G401.6 (cell line): ENCODE measurements around the gene SLC1A5.

Experiments
- FAIRE-seq: peaks from 2 replicates; lab custom pipeline; 2012; peaks lifted over from hg19 to GRCh38; lab: Jason Lieb, UNC

Gene SLC1A5

DNA sequence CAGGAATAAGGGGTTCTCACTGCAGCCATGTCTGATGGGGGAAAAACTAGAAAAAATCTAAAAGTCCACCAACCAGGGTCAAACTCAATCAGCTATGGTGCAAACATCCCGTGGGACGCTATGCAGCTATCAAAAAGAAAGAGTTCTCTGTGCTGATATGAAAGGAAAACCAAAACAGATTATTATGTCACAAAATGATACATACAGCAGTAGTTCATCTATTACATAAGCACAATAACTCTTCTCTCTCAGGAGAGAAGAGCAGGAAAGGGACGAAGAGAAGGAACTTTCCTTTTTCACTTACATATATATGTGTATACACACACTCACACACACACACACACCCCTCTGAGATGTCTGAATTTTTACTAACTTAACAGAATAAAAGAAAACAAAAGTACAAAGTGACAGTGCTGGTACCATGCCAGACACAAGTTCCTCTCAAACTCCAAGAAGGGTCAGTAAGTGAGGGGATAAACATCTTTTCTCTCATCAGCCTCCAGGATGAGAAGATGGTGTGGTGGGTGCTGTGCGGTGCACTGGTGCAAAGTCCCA lies 45.4 kb downstream of the SLC1A5 start:
- no peak for FAIRE-seq

- FAIRE-seq: no peak
These were observed 46.9 kb downstream of the SLC1A5 start for GRCh38 chr19:46741447-46741846.

DNA sequence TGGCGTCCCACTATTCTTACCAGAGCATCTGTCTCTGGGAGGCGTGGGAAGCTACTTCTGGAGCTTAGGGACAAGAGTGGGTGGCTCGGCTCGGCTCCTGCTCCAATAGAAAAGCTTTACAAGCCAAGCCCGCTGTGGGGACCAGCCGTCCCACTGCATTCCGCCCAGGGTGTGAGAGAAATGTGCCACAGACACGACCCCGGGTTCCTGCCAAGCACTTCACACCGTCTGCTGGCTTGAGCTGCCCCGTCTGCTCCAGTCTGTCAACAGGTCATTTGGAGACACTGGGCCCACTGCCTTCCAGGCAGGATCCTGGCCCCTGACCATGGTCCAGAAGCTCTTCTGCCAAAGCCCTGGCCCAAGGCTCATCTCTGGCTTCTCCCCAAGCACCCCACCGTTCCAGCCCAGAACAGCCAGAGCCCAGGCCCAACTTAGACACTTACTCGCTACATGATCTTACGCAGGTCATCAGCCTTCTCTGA lies 49.1 kb downstream of the SLC1A5 start:
- no peak for FAIRE-seq

DNA sequence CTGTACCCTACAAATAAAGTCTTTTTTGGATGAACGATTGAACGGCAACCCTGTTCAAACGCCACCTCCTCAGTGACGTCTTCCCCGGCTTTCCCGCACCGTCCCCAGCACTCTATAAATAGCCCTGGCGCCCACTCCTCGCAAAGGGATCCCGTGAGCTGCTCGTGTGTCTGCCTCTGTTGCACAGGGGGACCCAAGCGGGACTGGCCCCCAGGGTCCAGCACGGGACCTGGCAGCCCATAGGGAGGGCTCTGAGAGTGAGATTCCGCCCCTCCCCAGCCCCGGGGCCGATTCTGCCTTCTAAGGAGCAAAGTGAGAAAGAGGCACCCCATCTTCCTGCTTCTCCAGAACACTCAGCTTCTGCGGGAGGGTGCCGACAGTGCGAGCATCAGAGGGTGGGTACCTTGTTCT lies 50.6 kb downstream of the SLC1A5 start:
- FAIRE-seq: no peak

GRCh38 chr19:46737298-46737654 lies 51.1 kb downstream of the SLC1A5 start:
- FAIRE-seq: no peak

- no peak for FAIRE-seq
These were observed 51.7 kb downstream of the SLC1A5 start for GRCh38 chr19:46736531-46737297.

- FAIRE-seq: no peak
These were observed 54.6 kb downstream of the SLC1A5 start for GRCh38 chr19:46733690-46734292.

DNA sequence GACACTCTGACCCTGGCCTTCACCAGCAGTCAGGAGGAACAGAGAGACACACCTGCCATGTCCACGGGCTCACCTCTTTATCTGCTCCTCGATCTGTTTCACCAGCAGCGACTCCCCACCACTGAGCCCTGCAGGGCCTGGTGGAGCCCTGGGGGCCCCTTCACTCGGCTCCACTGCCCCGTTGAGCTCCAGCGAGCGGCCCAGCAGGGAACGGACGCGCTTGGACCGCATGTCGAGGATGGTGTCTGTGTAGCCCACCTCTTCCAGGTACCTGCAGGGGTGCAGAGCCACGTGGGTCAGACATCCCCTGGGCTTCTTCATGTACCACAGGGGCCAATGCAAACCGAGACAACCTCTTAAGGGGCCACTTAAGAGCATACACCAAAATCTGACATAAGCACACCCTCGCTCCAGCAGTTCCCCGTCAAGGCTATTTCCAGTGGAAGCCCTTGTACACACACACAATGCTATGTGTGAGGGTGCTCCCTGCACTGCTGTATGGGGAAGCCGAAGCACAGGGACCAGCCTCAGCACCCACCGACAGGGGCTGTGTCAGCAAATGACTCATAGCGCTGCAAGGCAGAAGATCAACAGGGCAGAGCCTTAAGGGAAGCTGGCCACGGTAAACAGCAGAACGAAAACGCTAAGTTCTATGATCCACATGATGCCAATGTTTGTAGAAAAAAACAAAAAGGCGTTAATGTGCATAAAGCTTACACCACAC lies 55.3 kb downstream of the SLC1A5 start:
- FAIRE-seq: no peak

DNA sequence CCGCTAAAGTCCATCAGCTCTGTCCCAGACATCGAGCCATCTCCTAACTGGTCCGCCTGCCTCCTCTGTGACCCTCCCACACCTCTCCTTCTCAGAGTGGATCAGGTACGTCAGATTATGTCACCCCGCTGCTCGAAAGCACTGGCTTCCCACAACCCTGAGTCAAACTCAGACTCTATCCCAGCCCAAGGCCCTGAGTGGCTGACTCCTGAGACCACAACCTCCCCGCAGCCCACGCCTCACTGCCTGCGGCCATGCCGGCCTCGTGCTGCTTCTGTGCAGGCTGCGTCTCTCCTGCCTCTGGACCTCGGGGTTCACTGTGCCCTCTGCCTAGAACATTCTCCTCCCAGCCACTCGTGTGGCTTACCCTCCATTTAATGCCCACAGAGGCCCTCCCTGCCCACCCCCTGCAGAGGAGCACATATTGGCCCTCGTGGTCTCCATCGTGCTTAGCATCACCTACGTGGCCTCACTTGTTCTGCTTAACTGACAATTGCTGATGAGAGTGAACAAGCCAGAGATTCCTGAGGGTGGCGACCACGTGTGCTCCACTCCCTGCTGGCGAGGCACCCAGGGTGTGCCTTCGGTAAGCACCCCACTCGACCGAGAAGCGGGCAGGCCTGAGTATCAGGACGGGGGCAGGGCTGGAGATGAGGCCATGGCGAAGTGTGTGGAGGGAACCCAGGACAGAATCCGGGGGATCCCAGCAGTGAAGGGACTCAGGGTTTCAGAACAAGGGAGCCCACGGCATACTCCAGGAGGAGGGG lies 56.0 kb downstream of the SLC1A5 start:
- FAIRE-seq: no peak

DNA sequence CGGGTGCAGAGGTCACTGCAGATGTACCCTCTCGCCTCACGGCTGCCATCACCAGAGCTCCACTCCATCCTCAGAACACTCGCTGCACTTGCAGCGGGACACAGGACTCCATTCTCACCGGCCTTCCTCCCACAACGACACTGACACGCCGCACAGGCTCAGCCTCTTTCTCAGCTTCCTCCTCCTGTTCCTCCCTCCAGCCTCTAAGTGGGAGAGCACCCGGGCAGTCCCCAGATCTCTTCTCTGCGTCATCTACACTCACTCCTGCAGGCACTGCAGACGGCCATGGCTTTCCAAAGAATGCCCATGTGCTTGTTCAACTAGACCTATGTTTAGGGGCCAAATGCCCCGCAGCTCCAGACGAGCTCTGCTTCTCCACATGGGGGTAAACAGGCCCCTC lies 56.8 kb downstream of the SLC1A5 start:
- FAIRE-seq: no peak

DNA sequence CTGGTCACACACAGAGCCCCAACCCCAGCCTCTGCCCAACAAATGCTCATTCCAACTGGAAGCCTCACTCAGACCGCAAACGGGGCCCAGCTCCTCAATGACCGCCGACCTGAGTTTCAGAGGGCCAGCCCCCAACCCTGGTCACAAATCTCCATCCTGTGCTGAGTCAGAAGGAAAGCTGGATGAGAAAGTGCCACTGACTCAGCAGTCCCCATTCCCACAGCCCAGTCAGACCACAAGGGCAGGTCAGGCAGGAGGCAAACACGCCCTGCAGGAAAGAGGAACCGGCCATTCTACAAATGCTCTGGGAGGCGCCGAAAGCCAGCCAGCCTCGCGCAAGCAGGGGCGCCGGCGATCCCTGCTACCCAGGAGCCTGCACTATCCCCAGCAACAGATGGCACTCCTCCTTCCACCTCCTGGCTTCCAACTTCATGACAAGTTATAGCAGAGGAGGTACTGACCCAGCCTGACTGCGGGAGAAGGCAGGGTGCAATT lies 57.3 kb downstream of the SLC1A5 start:
- no peak for FAIRE-seq

DNA sequence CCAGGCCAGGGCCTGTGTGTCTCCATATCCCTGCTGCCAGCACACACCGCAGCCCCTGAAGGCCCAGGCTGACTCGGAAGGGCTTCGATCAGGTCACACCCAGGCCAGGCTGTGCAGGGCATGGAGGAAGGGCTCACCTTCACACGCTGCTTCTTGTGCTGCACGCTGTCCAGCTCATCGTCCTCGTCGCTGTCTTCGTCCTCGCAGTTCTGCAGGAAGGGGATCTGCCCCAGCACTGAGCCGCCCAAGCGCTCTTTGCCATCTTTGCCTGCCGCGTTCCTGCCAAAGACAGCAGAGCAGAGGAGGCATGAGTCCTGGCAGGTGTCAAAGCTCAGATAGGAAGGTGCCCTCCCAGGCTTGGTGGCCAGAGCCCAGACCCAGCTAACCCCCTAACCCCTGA lies 57.8 kb downstream of the SLC1A5 start:
- FAIRE-seq: no peak

DNA sequence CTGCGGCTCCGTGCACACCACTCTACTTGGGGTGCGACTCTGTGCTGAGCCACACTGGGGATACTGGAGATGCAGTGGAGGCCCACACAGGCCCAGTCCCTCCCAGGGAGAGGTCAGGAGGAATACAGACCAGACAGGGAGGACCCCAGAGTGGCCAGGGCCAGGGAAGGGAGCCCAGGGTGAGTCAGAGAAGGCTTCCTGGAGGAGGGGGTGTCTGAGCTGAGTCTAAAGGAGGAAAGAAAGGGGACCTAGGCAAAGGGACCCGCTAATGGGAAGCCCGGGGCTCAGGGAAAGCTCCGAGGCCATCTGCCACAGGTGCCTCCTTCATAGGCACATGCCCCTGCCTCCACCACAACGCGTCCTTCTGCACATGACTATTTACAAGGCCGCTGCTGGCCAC lies 58.2 kb downstream of the SLC1A5 start:
- FAIRE-seq: no peak

- no peak for FAIRE-seq
These were observed 58.7 kb downstream of the SLC1A5 start for GRCh38 chr19:46729696-46730095.

GRCh38 chr19:46728693-46729339 lies 59.6 kb downstream of the SLC1A5 start:
- no peak for FAIRE-seq

DNA sequence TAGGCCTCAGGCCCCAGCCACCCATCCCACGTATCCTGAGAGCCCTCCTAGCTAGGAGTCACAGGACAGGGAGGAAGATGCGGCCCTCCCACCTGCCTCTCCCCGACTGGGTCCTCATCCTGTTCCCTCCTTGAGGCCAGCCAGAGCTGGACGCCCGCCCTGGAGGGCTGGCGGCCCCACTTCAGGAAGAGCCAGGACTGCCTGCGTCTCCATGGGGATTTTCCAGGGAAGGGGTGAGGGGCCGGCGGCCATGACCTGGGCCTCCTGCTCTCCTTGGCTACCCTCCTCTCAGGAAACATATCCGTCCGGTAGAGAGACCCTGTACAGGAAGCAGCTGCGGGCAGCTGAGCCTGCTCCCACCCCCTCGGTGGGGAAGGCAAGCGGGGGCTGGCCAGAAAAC lies 60.2 kb downstream of the SLC1A5 start:
- FAIRE-seq: no peak

DNA sequence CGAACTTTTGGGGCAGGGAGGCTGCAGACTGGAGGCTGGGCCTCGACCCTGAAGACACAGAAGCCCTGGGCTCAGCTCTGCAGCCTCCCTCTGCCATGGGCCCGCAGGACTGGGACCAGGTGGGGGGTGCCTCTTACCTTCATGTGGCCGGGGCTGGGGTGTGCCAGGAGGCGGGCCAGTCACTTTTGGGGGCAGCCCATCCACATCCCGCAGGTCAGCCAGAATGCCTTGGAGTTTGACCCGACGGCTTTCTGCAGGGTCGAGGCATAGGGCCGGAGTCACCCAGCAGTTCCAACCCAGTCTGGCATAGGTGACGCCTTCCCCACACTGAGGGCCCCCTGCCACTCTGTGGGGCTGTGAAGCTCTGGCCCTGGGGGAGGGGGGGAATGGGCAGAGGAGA lies 60.6 kb downstream of the SLC1A5 start:
- FAIRE-seq: no peak

GRCh38 chr19:46726971-46727501 lies 61.4 kb downstream of the SLC1A5 start:
- no peak for FAIRE-seq

GRCh38 chr19:46726551-46726950 lies 61.8 kb downstream of the SLC1A5 start:
- FAIRE-seq: no peak

DNA sequence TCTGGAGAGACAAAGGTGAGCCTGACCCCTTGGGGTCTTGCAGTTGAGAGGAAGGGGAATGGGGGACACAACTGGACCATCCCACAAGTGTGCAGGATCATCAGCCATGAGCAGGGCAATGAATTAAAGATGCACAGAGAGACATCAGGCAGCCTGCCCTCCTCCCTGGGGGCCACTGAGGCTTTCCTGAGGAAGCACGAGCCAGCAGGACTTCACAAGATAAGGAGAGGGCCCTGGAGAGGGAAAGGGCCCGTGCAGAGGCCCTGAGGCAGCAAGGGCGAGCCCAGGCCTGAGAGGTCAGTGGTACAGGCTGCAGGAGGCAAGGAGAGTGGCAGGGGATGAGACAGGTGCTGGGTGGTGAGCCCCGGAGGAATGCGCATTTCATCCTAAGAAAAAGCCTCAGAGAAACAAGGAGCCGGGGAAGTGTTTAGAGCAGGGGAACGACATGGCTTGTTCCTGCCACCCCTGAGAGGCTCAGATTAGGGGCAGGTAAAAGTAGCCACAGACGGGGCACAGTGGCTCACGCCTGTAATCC lies 62.5 kb downstream of the SLC1A5 start:
- FAIRE-seq: no peak
